ENCODE data around the gene ADAT3. TPM values are rescaled to one million over a fixed set of nuclear protein-coding genes. Genes with fewer than 3 reads are reported as not detected.
A peak's percentile ranks its signal among the peaks of the same experiment; 100 is the strongest.

The ADAT3 gene
- polyA plus RNA-seq, 3 donors from 2014 or later, result 2.1 to 10.0 (median 4.3) TPM

DNA sequence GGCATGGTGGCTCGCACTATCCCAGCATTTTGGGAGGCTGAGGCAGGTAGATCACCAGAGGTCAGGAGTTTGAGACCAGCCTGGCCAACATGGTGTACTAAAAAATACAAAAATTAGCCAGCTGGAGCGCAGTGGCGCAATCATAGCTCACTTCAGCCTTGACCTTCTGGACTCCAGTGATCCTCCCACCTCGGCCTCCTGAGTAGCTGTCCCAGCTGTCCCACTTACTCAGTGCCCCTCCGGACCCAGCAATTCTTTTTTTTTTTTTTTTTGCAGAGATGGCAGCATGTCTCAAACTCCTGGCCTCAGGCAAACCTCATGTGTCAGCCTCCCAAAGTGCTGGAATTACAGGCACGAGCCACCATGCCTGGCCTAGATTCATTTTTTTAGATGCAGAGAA, 2.3 kb upstream of the ADAT3 start:
- Mint-ChIP-seq H3K27ac (peak overlapping the region in 2 of 6 donors; percentile 40 to 67), H3K4me3 (no peak overlapping the region)
- DNase-seq, result no peak

GRCh38 chr19:1904860-1905109, 414 bp upstream of the ADAT3 start:
- peak overlapping the region; percentile 48 to 85 (median 77) for H3K27ac Mint-ChIP-seq
- no peak for DNase-seq
- peaks cover 28 to 36% of the 10 kb centered on the region in 2 donors for H3K4me1 Mint-ChIP-seq
- peaks cover 6 to 10% (median 7%) of the 10 kb centered on the region in 3 donors for H3K27me3 Mint-ChIP-seq (ENCODE audit: low read depth in 3 of 3)
- H3K36me3 Mint-ChIP-seq, result no peaks in the 10 kb centered on the region
- H3K9me3 Mint-ChIP-seq, result no peaks in the 10 kb centered on the region
- peak overlapping the region in 4 of 5 donors; percentile 71 to 81 (median 78) for H3K4me3 Mint-ChIP-seq

More for the DNA sequence above, 2.3 kb upstream of the ADAT3 start:
- Mint-ChIP-seq H3K9me3 (no peaks in the 10 kb centered on the region), H3K4me1 (peaks cover 18 to 33% of the 10 kb centered on the region in 2 donors), H3K36me3 (no peaks in the 10 kb centered on the region), H3K27me3 (ENCODE audit: low read depth in 3 of 3) (peaks cover 3 to 6% (median 5%) of the 10 kb centered on the region in 3 donors)

DNA sequence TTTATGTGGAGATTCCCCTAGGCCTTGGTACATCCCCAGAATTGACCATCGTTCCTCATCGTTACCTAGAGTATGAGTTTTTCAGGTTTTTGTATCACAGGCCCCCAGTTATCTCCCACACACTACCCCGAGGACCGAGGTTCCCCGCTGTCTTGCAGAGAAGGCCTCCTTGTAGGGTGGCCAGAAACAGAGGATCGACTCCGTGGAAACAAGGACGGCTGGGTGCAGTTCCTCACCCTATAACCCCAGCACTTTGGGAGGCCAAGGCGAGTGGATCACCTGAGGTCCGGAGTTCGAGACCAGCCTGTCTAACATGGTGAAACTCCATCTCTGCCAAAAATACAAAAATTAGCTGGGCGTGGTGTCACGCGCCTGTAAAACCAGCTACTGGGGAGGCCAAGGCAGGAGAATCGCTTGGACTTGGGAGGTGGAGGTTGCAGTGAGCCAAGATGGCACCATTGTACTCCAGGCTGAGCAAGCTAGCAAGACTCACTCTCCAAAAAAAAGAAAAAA, 720 bp downstream of the ADAT3 start:
- no peak for DNase-seq
- Mint-ChIP-seq H3K4me1 (peaks cover 35 to 47% of the 10 kb centered on the region in 2 donors), H3K9me3 (no peaks in the 10 kb centered on the region), H3K4me3 (peak overlapping the region; percentile 91 to 95 (median 92)), H3K36me3 (peaks cover 0 to 4% (median 0%) of the 10 kb centered on the region in 3 donors), H3K27ac (peak overlapping the region; percentile 78 to 96 (median 93)), H3K27me3 (ENCODE audit: low read depth in 3 of 3) (peaks cover 6 to 15% (median 7%) of the 10 kb centered on the region in 3 donors)

DNA sequence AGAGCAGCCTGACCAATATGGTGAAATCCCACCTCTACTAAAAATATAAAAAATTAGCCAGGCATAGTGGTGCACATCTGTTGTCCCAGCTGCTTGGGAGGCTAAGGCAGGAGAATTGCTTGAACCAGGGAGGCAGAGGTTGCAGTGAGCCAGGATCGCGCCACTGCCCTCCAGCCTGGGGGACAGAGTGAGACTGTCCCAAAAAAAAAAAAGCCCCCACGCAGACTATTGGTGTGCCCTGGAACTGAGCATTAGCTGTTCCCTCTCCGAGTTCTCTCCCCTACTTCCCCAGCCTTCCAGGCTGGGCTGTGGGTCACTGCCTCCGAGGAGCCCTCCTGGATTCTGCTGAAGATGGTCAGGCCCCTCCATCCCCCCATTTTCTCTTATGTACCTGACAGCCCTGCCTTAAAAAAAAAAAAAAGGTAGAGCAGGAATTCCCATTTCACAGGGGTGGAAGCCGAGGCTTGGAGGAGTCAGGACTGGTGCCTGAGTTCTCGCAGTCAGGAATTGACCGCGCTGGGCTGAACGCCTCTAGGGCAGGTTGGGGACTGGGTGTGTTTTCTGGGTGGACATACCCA, 1.9 kb downstream of the ADAT3 start:
- H3K27me3 Mint-ChIP-seq (ENCODE audit: low read depth in 3 of 3), result peaks cover 6 to 17% (median 7%) of the 10 kb centered on the region in 3 donors
- peaks cover 0 to 4% (median 0%) of the 10 kb centered on the region in 3 donors for H3K36me3 Mint-ChIP-seq
- peaks cover 35 to 50% of the 10 kb centered on the region in 2 donors for H3K4me1 Mint-ChIP-seq
- H3K4me3 Mint-ChIP-seq, result peak overlapping the region in 4 of 5 donors; percentile 33 to 55 (median 52)
- no peak for DNase-seq
- no peaks in the 10 kb centered on the region for H3K9me3 Mint-ChIP-seq
- H3K27ac Mint-ChIP-seq, result peak overlapping the region in 1 of 6 donors; percentile 64

DNA sequence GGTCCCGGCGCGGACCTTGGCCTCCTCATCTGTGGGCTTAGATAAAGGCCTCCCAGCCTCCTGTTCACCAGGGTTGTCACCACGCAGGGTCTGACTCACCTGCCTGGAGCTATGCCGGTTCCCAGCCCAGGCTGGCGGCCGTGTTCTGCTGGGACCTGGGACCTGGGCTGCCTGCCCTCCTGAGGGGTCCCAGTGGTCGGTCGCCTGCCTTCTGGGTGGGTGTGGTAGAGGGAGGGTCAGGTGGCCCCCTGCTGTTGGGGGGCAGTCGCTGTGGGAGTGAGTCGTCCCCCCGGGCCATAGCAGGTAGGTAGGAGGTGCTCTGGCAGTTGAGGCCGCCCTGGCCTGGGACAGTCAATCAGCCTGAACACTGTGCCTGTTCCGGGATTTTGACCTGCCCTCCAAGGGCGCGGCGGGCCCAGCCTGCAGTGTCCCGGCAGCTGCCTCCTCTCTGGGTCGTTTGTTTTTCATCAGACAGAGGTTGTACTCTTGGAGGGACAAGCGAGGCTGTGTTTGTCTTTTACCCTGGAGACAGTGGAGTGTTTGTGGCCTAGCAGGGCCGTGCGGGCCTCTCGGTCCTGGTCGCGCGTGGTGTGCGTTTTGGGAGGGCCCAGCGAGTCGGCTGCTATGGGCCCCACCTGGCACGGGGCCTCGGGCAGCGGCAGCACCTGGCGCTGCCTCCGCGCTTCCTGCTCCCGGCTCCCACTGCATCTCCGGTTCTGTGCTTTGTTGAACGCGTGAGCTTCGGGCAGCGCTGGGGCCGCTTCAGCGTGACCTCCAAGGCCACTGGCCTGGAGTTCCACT, 2.6 kb downstream of the ADAT3 start:
- H3K4me3 Mint-ChIP-seq, result no peak overlapping the region
- DNase-seq, result no peak
- H3K27me3 Mint-ChIP-seq (ENCODE audit: low read depth in 3 of 3), result peaks cover 6 to 17% (median 7%) of the 10 kb centered on the region in 3 donors
- H3K4me1 Mint-ChIP-seq, result peaks cover 35 to 50% of the 10 kb centered on the region in 2 donors
- H3K27ac Mint-ChIP-seq, result peak overlapping the region in 1 of 6 donors; percentile 94
- no peaks in the 10 kb centered on the region for H3K9me3 Mint-ChIP-seq
- peaks cover 0 to 4% (median 0%) of the 10 kb centered on the region in 3 donors for H3K36me3 Mint-ChIP-seq

GRCh38 chr19:1908364-1908678, 3.1 kb downstream of the ADAT3 start:
- H3K9me3 Mint-ChIP-seq, result no peaks in the 10 kb centered on the region
- peaks cover 0 to 4% (median 0%) of the 10 kb centered on the region in 3 donors for H3K36me3 Mint-ChIP-seq
- no peak overlapping the region for H3K4me3 Mint-ChIP-seq
- DNase-seq, result no peak
- H3K27ac Mint-ChIP-seq, result peak overlapping the region in 1 of 6 donors; percentile 94
- peaks cover 6 to 15% (median 7%) of the 10 kb centered on the region in 3 donors for H3K27me3 Mint-ChIP-seq (ENCODE audit: low read depth in 3 of 3)
- H3K4me1 Mint-ChIP-seq, result peaks cover 35 to 53% of the 10 kb centered on the region in 2 donors

DNA sequence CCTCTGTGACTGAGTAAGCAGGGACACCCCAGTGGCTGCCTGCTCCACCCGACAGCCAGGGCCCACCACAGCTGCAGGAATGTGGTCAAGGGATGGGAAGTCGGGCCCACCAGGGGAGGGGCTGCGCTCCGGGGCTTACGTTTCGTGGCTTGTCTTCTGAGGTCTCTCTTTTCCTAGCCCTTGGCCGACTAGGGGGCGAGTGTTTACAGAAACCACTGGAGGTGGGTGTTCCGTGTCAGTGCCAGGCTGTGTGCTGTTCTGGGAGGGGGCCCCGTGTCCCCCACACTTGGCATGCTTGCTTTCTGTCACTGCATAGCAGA, 4.5 kb downstream of the ADAT3 start:
- H3K4me1 Mint-ChIP-seq, result peaks cover 30 to 48% of the 10 kb centered on the region in 2 donors
- DNase-seq, result peak in 1 of 3 donors; percentile 28
- peaks cover 6 to 15% (median 7%) of the 10 kb centered on the region in 3 donors for H3K27me3 Mint-ChIP-seq (ENCODE audit: low read depth in 3 of 3)
- H3K27ac Mint-ChIP-seq, result peak overlapping the region; percentile 10 to 94 (median 86)
- H3K36me3 Mint-ChIP-seq, result peaks cover 0 to 4% (median 0%) of the 10 kb centered on the region in 3 donors
- no peaks in the 10 kb centered on the region for H3K9me3 Mint-ChIP-seq
- H3K4me3 Mint-ChIP-seq, result peak overlapping the region; percentile 71 to 80 (median 78)

DNA sequence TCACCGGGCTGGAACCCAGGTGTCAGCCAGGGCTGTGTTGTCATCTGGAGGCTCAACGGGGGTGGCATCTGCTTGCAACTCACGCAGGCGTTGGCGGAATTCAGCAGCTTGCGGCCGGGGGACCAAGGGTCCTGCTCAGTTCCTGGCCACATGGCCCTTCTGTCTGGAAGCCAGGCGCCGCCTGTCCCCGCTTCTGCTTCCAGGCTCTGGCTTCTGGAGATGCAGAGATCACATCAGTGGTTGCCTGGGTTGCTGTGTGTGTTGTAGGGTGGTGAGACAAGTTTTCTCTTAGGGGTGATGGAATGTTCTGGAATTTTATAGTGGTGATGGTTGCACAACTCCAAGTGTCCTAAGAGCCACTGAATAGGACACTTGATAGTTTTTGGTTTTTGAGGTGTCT, 5.0 kb downstream of the ADAT3 start:
- Mint-ChIP-seq H3K36me3 (peaks cover 0 to 4% (median 0%) of the 10 kb centered on the region in 3 donors), H3K27me3 (ENCODE audit: low read depth in 3 of 3) (peaks cover 6 to 15% (median 7%) of the 10 kb centered on the region in 3 donors), H3K4me3 (peak overlapping the region; percentile 4 to 80 (median 78)), H3K27ac (peak overlapping the region; percentile 65 to 94 (median 86)), H3K4me1 (peaks cover 30 to 46% of the 10 kb centered on the region in 2 donors), H3K9me3 (no peaks in the 10 kb centered on the region)
- DNase-seq, result no peak

GRCh38 chr19:1911098-1911497, 5.9 kb downstream of the ADAT3 start:
- no peak for DNase-seq
- Mint-ChIP-seq H3K4me1 (peaks cover 23 to 46% of the 10 kb centered on the region in 2 donors), H3K36me3 (peaks cover 0 to 4% (median 0%) of the 10 kb centered on the region in 3 donors), H3K4me3 (peak overlapping the region in 3 of 5 donors; percentile 13 to 77 (median 17)), H3K27me3 (ENCODE audit: low read depth in 3 of 3) (peaks cover 3 to 15% (median 4%) of the 10 kb centered on the region in 3 donors), H3K27ac (peak overlapping the region in 5 of 6 donors; percentile 34 to 94 (median 45)), H3K9me3 (no peaks in the 10 kb centered on the region)

GRCh38 chr19:1911995-1912394, 6.8 kb downstream of the ADAT3 start:
- Mint-ChIP-seq H3K4me1 (peaks cover 23 to 45% of the 10 kb centered on the region in 2 donors), H3K4me3 (no peak overlapping the region), H3K36me3 (peaks cover 0 to 4% (median 0%) of the 10 kb centered on the region in 3 donors), H3K9me3 (no peaks in the 10 kb centered on the region), H3K27me3 (ENCODE audit: low read depth in 3 of 3) (peaks cover 3 to 12% (median 7%) of the 10 kb centered on the region in 3 donors), H3K27ac (peak overlapping the region in 1 of 6 donors; percentile 34)
- DNase-seq, result no peak

GRCh38 chr19:1912760-1913505, 7.7 kb downstream of the ADAT3 start:
- no peaks in the 10 kb centered on the region for H3K9me3 Mint-ChIP-seq
- H3K4me1 Mint-ChIP-seq, result peaks cover 23 to 41% of the 10 kb centered on the region in 2 donors
- no peak overlapping the region for H3K27ac Mint-ChIP-seq
- H3K4me3 Mint-ChIP-seq, result no peak overlapping the region
- DNase-seq, result no peak
- peaks cover 0 to 4% (median 0%) of the 10 kb centered on the region in 3 donors for H3K36me3 Mint-ChIP-seq
- peaks cover 3 to 12% (median 7%) of the 10 kb centered on the region in 3 donors for H3K27me3 Mint-ChIP-seq (ENCODE audit: low read depth in 3 of 3)

DNA sequence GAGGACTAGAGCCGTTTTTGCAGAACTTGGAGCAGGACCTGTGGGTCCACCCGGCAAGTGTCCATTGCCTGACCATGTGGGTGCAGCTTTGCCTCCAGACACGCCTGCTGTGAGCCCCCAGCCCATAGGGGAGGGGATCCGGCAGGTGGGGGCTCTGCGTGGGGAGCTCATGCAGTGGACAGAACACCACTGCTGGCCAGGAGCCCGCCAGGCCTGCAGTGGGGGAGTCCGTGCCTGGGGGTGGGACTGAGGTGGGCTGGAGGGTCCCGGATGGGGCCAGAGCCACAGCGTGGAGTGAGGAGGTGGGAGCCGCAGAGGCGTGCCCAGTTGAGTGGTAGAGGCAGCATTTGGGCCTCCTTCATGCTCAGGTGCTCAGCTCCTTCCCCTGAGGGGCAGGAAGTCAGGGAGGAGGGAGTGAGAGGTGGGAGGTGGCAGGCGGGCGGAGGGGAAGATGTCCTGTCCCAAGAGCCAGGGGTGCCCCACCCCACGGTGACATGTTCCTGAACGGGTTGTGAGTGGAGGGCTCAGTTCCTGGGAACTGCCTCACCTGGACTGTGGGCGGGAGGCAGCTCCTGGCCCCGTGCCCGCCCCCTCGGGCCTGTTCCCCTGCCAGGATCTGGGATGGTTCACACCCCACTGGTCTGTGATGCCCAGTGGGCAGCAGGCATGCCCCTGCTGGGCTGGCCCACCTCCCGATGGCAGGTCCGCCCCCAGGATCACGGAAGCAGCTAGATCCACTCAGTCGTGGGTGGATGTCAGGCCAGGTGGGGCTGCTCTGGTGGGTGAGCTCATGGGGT, 8.8 kb downstream of the ADAT3 start:
- Mint-ChIP-seq H3K4me3 (no peak overlapping the region), H3K9me3 (no peaks in the 10 kb centered on the region), H3K4me1 (peaks cover 16 to 35% of the 10 kb centered on the region in 2 donors)

GRCh38 chr19:1914826-1915341, 9.7 kb downstream of the ADAT3 start:
- Mint-ChIP-seq H3K9me3 (no peaks in the 10 kb centered on the region), H3K4me3 (no peak overlapping the region), H3K27ac (peak overlapping the region in 1 of 6 donors; percentile 67), H3K4me1 (peaks cover 7 to 26% of the 10 kb centered on the region in 2 donors), H3K27me3 (ENCODE audit: low read depth in 3 of 3) (peaks cover 0 to 8% (median 3%) of the 10 kb centered on the region in 3 donors), H3K36me3 (peaks cover 0 to 4% (median 0%) of the 10 kb centered on the region in 3 donors)
- DNase-seq, result no peak

More for the DNA sequence above, 8.8 kb downstream of the ADAT3 start:
- Mint-ChIP-seq H3K36me3 (peaks cover 0 to 4% (median 0%) of the 10 kb centered on the region in 3 donors), H3K27me3 (ENCODE audit: low read depth in 3 of 3) (peaks cover 2 to 10% (median 5%) of the 10 kb centered on the region in 3 donors), H3K27ac (no peak overlapping the region)
- DNase-seq, result no peak

All from immature natural killer cell (primary cell).